Right lobe of liver (tissue), 6 donors: ENCODE measurements around the gene CLEC16A. TPM values are rescaled to one million over a fixed set of nuclear protein-coding genes. Genes with fewer than 3 reads are reported as not detected.

Source experiments
- ATAC-seq, 4 donors: fragments of 200-7000 bp; cut with Tn5 transposase; one replicate each; pipeline ENCODE4 v1.9.1; 2020; ENCODE audit warnings: mild to moderate bottlenecking in 4 of 4, moderate library complexity in 4 of 4
- DNase-seq, 3 donors: peaks; one replicate each; pipeline ENCODE4 v3.0.0-alpha.2; 2020
- H3K27ac ChIP-seq, 3 donors: fragments of 200-600 bp; one replicate each; pipeline ENCODE4 v1.8.0; 2022
- H3K27me3 ChIP-seq, 2 donors: fragments of 200-600 bp; one replicate each; pipeline ENCODE4 v1.8.0; 2022
- H3K36me3 ChIP-seq, 4 donors: fragments of 200-600 bp; sonication (generic) in 1 of 4; one replicate each; pipeline versions ENCODE4 v1.5.1 to v1.8.0; 2017 to 2022; ENCODE audit warnings: control low read depth in 1 of 4
- H3K4me1 ChIP-seq, 4 donors: fragments of 200-600 bp; sonication (generic) in 1 of 4; one replicate each; pipeline versions ENCODE4 v1.5.1 to v1.8.0; 2017 to 2022; ENCODE audit warnings: control low read depth in 1 of 4
- H3K4me3 ChIP-seq, 3 donors: fragments of 200-600 bp; one replicate each; pipeline ENCODE4 v1.8.0; 2022
- H3K9me3 ChIP-seq, 4 donors: fragments of 200-600 bp; sonication (generic) in 1 of 4; one replicate each; pipeline versions ENCODE4 v1.5.1 to v1.8.0; 2017 to 2022; ENCODE audit warnings: control low read depth in 1 of 4
- POLR2A ChIP-seq: fragments of 450-650 bp; IDR thresholded peaks from one replicate; pipeline ENCODE4 v1.6.1; 2017; ENCODE audit warnings: antibody characterized with exemption, mild to moderate bottlenecking
- WGBS: methylation state at CpG from one replicate; pipeline ENCODE4 v1.1.6; 2018; ENCODE audit warnings: low coverage, low lambda C conversion rate; ENCODE audit not compliant: insufficient coverage; ENCODE audit errors: missing lambda C conversion rate; 5-methylcytosine and 5-hydroxymethylcytosine counted together
- intact Hi-C, 2 donors: fragments of 100-400 bp; cut with DNase I; formaldehyde crosslinking; loops; one replicate each; pipeline versions ENCODE4 v1.11.2 to v1.14.1; 2022
- total RNA-seq, 6 experiments: library from RNA; depleted of rRNA in 2 of 6; stranded (reverse); fragments of >200 nt in 2 of 6; fragmentation: NEBNext Ultra II Directional in 3 of 6; extraction: Animal tissue kit (Norgen Biotek cat#: 25700) in 3 of 6; gene quantifications; one replicate each; pipeline versions ENCODE4 v1.1.0 to v1.2.4, GENCODE V29; 2016 to 2023
- TF ChIP-seq, protein P1 (sequence below), 4 donors: fragments of 200-600 bp in 3 of 4; fragments of 450-650 bp in 1 of 4; IDR thresholded peaks; one replicate each; pipeline versions ENCODE4 v1.5.1 to v1.8.0; 2016 to 2022; ENCODE audit warnings: antibody characterized with exemption in 4 of 4, mild to moderate bottlenecking in 2 of 4
- donor health status: DM: no; HTN: yes; CAD: no.
- donor health status: DM: no; HTN: no; CAD: no.
- donor health status: DM: no; HTN: no; CAD: no.
- donor health status: DM: no; HTN: yes; CAD: no.
- donor health status: DM: no; HTN: yes; CAD: no.

CLEC16A gene
- total RNA-seq, 6 experiments from 2014 or later, result 15.2 to 25.9 (median 19.8) TPM

DNA sequence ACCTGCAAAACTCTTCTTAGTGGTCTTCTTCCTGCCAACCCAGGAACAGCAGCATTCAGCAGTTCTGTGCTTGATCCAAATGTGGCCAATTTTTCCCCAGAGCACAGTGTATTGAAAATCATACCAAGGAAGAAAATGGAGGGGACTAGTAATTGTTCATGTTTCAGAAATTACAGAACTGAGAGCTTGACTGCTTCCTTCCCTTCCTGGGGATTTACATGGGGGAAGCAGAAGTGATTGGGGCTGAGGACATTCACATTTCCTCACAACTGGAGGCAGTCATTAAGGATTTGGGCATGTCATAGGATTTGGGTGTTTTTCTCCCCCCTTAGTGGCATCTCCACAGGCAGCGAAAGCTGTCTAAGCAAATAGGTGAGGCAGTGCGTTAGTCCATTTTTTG lies 47.6 kb upstream of the CLEC16A start:
- Histone ChIP-seq H3K36me3 (no peaks in the 10 kb centered on the region), H3K27me3 (no peaks in the 10 kb centered on the region), H3K27ac (no peak overlapping the region), H3K9me3 (no peaks in the 10 kb centered on the region), H3K4me1 (no peaks in the 10 kb centered on the region), H3K4me3 (no peak overlapping the region)
- ATAC-seq, result peak in 2 of 4 donors; percentile 34 to 48
- DNase-seq, result no peak
- intact Hi-C loops, result no loop called here
- WGBS, result 75% methylated on average over 2 of the region's 2 CpGs
- no peak for TF ChIP-seq POLR2A
- TF ChIP-seq, protein P1, sequence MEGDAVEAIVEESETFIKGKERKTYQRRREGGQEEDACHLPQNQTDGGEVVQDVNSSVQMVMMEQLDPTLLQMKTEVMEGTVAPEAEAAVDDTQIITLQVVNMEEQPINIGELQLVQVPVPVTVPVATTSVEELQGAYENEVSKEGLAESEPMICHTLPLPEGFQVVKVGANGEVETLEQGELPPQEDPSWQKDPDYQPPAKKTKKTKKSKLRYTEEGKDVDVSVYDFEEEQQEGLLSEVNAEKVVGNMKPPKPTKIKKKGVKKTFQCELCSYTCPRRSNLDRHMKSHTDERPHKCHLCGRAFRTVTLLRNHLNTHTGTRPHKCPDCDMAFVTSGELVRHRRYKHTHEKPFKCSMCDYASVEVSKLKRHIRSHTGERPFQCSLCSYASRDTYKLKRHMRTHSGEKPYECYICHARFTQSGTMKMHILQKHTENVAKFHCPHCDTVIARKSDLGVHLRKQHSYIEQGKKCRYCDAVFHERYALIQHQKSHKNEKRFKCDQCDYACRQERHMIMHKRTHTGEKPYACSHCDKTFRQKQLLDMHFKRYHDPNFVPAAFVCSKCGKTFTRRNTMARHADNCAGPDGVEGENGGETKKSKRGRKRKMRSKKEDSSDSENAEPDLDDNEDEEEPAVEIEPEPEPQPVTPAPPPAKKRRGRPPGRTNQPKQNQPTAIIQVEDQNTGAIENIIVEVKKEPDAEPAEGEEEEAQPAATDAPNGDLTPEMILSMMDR (IDR thresholded peaks at IDR 0.05), result no peak

DNA sequence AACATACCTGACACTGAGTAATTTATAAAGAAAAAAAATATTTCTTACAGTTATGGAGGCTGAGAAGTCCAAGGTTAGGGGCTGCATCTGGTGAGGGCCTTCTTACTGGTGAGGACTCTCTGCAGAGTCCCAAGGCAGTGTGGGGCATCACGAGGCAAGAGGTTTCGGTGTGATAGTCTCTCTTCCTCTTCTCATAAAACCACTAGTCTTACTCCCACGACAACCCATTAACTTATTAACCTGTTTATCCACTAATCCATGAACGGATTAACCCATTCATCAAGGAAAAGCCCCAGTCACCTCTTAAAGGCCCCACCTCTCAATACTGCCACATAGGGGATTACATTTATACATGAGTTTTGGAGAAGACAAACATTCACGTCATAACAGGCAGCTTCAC lies 47.2 kb upstream of the CLEC16A start:
- H3K27me3 ChIP-seq, result no peaks in the 10 kb centered on the region
- H3K27ac ChIP-seq, result no peak overlapping the region
- TF ChIP-seq, protein P1 (IDR thresholded peaks at IDR 0.05), result no peak
- TF ChIP-seq POLR2A, result no peak
- intact Hi-C loops, result no loop called here
- no peaks in the 10 kb centered on the region for H3K4me1 ChIP-seq
- no peaks in the 10 kb centered on the region for H3K36me3 ChIP-seq
- ATAC-seq (peak in 2 of 4 donors; percentile 29 to 54), DNase-seq (no peak)
- 72% methylated on average over 4 of the region's 5 CpGs for WGBS
- H3K9me3 ChIP-seq, result no peaks in the 10 kb centered on the region
- H3K4me3 ChIP-seq, result no peak overlapping the region

DNA sequence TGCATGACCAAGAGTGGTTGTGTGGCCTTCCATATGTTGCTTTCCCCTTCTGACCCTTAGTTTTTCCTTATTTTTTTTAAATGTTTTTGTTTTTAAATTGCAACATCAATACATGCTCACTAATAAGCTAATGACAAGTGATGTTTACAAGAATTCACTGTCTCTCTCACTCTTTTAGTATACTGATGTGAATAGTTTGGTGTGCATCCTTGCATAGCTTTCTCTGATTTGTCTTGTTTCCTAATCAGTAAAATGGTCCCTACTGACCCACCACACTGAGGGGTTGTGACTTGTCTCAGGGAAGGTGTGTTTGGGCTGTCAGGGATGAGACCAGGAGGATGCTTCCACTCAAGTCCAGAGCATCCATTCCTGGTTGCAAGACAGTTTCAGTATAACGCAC lies 41.4 kb upstream of the CLEC16A start:
- no peaks in the 10 kb centered on the region for H3K36me3 ChIP-seq

DNA sequence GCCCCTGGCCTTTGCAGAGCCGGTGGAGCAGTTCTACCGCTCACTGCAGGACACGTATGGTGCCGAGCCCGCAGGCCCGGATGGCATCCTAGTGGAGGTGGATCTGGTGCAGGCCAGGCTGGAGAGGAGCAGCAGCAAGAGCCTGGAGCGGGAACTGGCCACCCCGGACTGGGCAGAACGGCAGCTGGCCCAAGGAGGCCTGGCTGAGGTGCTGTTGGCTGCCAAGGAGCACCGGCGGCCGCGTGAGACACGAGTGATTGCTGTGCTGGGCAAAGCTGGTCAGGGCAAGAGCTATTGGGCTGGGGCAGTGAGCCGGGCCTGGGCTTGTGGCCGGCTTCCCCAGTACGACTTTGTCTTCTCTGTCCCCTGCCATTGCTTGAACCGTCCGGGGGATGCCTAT lies 37.9 kb upstream of the CLEC16A start:
- peak in 1 of 4 donors; percentile 22 for ATAC-seq
- Histone ChIP-seq H3K27ac (no peak overlapping the region), H3K4me1 (no peaks in the 10 kb centered on the region), H3K36me3 (no peaks in the 10 kb centered on the region), H3K27me3 (no peaks in the 10 kb centered on the region), H3K9me3 (no peaks in the 10 kb centered on the region), H3K4me3 (no peak overlapping the region)
- TF ChIP-seq POLR2A, result no peak
- TF ChIP-seq, protein P1 (IDR thresholded peaks at IDR 0.05), result no peak
- WGBS, result no CpG with 5 or more reads among the region's 19 CpGs
- intact Hi-C loops, result loop anchor here in 1 of 2 donors (10.0 kb wide), 1 partner anchor 152 kb away; no protein-coding TSS in a partner anchor
- no peak for DNase-seq

More for the DNA sequence above, 41.4 kb upstream of the CLEC16A start:
- intact Hi-C loops, result loop anchor here in 1 of 2 donors (10.0 kb wide), 1 partner anchor 148 kb away; no protein-coding TSS in a partner anchor
- no peak for DNase-seq
- no peak for ATAC-seq
- H3K9me3 ChIP-seq, result no peaks in the 10 kb centered on the region
- H3K27me3 ChIP-seq, result no peaks in the 10 kb centered on the region
- no peak overlapping the region for H3K27ac ChIP-seq
- TF ChIP-seq, protein P1 (IDR thresholded peaks at IDR 0.05), result no peak
- TF ChIP-seq POLR2A, result no peak
- H3K4me1 ChIP-seq, result no peaks in the 10 kb centered on the region
- WGBS, result 100% methylated on average over 1 of the region's 1 CpG
- no peak overlapping the region for H3K4me3 ChIP-seq
